Vagina (tissue), 2 donors: ENCODE measurements around the gene OR5K3.
"Not testable (repeated sequence)": the region's sequence is repeated elsewhere in the genome, so short reads cannot be mapped to it uniquely, and the experiment has no call there.

ENCODE experiments used
- CTCF ChIP-seq, 3 experiments: fragments of 450-650 bp in 2 of 3; fragments of 200-600 bp in 1 of 3; sonication (generic) in 1 of 3; IDR thresholded peaks; one replicate each; pipeline ENCODE4 v1.5.1; 2017 to 2019; ENCODE audit warnings: antibody characterized with exemption in 3 of 3, mild to moderate bottlenecking in 2 of 3, moderate library complexity in 2 of 3
- POLR2A ChIP-seq, 2 donors: fragments of 450-650 bp; IDR thresholded peaks; one replicate each; pipeline ENCODE4 v1.6.1; 2017; ENCODE audit warnings: antibody characterized with exemption in 2 of 2, mild to moderate bottlenecking in 2 of 2, moderate library complexity in 2 of 2

- TF ChIP-seq CTCF, POLR2A (IDR thresholded peaks at IDR 0.05): not testable (repeated sequence)
Observed at GRCh38 chr3:98396482-98396881, 6.0 kb downstream of the OR5K3 start.
